Esophagus squamous epithelium (tissue), 5 donors: ENCODE measurements around the gene B3GNT7. TPM values are rescaled to one million over a fixed set of nuclear protein-coding genes. Genes with fewer than 3 reads are reported as not detected.

Experiments
- DNase-seq: peaks from one replicate; lab custom pipeline; 2025; lab: John Stamatoyannopoulos, UW
- H3K27ac ChIP-seq, 4 donors: fragments of 200-600 bp; sonication (generic); one replicate each; pipeline ENCODE4 v1.5.1; 2016 to 2019; ENCODE audit warnings: mild to moderate bottlenecking in 1 of 4
- H3K27me3 ChIP-seq, 4 donors: fragments of 200-600 bp; sonication (generic); 1 replicate in 3 of 4; 2 replicates in 1 of 4; pipeline versions ENCODE4 v1.5.1 to v1.6.0; 2017 to 2021; ENCODE audit warnings: antibody characterized with exemption in 1 of 4
- H3K36me3 ChIP-seq, 3 donors: fragments of 200-600 bp; sonication (generic); one replicate each; pipeline ENCODE4 v1.5.1; 2016 to 2019
- H3K4me1 ChIP-seq, 3 donors: fragments of 200-600 bp; sonication (generic); one replicate each; pipeline ENCODE4 v1.5.1; 2017 to 2019
- H3K4me3 ChIP-seq, 4 donors: fragments of 200-600 bp; sonication (generic); 1 replicate in 3 of 4; 2 replicates in 1 of 4; pipeline ENCODE4 v1.5.1; 2016 to 2019; ENCODE audit warnings: mild to moderate bottlenecking in 2 of 4, moderate library complexity in 1 of 4
- H3K9me3 ChIP-seq, 3 donors: fragments of 200-600 bp; sonication (generic); one replicate each; pipeline ENCODE4 v1.5.1; 2016 to 2019
- POLR2A ChIP-seq, 4 donors: fragments of 450-650 bp; IDR thresholded peaks; one replicate each; pipeline ENCODE4 v1.6.1; 2017; ENCODE audit warnings: antibody characterized with exemption in 4 of 4, mild to moderate bottlenecking in 4 of 4, moderate library complexity in 3 of 4
- WGBS, 2 donors: methylation state at CpG; one replicate each; pipeline ENCODE4 v1.1.5; 2018; 5-methylcytosine and 5-hydroxymethylcytosine counted together
- intact Hi-C: fragments of 100-400 bp; cut with DNase I; formaldehyde crosslinking; loops from one replicate; pipeline ENCODE4 v1.15.0; 2022
- total RNA-seq, 4 donors: library from RNA; depleted of rRNA; stranded (reverse); fragments of >200 nt; gene quantifications; one replicate each; pipeline ENCODE4 v1.1.0, GENCODE V29; 2016
- TF ChIP-seq, protein P1 (sequence below), 6 experiments: fragments of 450-650 bp in 4 of 6; fragments of 200-600 bp in 2 of 6; sonication (generic) in 2 of 6; IDR thresholded peaks; one replicate each; pipeline ENCODE4 v1.5.1; 2016 to 2019; ENCODE audit warnings: antibody characterized with exemption in 6 of 6, mild to moderate bottlenecking in 4 of 6, moderate library complexity in 4 of 6
- donor health status: DM: yes; HTN: yes; CAD: no.

The B3GNT7 gene
- total RNA-seq, 4 donors from 2014 or later = 2.1 to 8.1 (median 5.2) TPM

- TF ChIP-seq POLR2A (IDR thresholded peaks at IDR 0.05) = no peak
- TF ChIP-seq, protein P1, sequence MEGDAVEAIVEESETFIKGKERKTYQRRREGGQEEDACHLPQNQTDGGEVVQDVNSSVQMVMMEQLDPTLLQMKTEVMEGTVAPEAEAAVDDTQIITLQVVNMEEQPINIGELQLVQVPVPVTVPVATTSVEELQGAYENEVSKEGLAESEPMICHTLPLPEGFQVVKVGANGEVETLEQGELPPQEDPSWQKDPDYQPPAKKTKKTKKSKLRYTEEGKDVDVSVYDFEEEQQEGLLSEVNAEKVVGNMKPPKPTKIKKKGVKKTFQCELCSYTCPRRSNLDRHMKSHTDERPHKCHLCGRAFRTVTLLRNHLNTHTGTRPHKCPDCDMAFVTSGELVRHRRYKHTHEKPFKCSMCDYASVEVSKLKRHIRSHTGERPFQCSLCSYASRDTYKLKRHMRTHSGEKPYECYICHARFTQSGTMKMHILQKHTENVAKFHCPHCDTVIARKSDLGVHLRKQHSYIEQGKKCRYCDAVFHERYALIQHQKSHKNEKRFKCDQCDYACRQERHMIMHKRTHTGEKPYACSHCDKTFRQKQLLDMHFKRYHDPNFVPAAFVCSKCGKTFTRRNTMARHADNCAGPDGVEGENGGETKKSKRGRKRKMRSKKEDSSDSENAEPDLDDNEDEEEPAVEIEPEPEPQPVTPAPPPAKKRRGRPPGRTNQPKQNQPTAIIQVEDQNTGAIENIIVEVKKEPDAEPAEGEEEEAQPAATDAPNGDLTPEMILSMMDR (IDR thresholded peaks at IDR 0.05) = no peak
- Histone ChIP-seq H3K9me3 (no peaks in the 10 kb centered on the region), H3K4me3 (no peak overlapping the region), H3K4me1 (peaks cover 0 to 9% (median 3%) of the 10 kb centered on the region in 3 donors), H3K27ac (peak overlapping the region in 2 of 4 donors; percentile 42 to 69), H3K36me3 (peaks cover 0 to 8% (median 0%) of the 10 kb centered on the region in 3 donors), H3K27me3 (peaks cover 0 to 4% (median 0%) of the 10 kb centered on the region in 4 donors)
- no peak for DNase-seq
- intact Hi-C loops = no loop called here
- 72 to 80% methylated on average over 6 to 10 of the region's 12 CpGs for WGBS, 2 donors
Measured at GRCh38 chr2:231361701-231362554, 33.6 kb upstream of the B3GNT7 start.

DNA sequence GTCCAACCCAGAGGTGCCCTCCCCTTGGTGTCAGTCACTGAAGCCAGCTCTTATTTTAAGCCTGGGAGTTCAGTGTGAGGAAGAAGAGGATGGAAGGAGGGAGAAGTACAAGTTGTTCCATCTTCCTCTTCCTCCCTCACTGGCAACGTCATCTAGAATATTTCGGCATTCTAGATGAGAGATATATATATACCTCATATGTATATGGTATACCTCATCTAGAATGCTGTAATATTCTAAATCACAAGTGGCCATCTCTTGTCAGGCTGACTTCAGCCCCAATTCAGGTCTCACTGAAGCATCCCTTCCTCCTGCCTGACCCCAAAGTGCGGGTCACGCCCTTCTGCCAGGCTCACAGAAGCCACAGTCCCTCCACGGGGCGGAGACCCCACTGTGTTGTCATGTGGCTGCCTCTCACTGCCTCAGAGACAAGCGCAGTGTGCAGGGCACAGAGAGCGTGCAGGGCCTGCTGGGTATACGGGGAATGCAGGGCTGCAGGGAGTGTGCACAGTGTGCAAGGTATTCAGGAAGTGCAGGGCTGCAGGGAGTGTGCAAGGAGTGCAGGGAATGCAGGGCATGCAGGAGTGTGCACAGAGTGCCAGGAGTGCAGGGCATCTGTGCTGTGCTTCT, 32.8 kb upstream of the B3GNT7 start:
- Histone ChIP-seq H3K27ac (peak overlapping the region in 2 of 4 donors; percentile 42 to 69), H3K36me3 (peaks cover 0 to 8% (median 0%) of the 10 kb centered on the region in 3 donors), H3K27me3 (peaks cover 0 to 4% (median 0%) of the 10 kb centered on the region in 4 donors), H3K4me3 (no peak overlapping the region), H3K4me1 (peaks cover 0 to 9% (median 3%) of the 10 kb centered on the region in 3 donors), H3K9me3 (no peaks in the 10 kb centered on the region)
- TF ChIP-seq, protein P1 (IDR thresholded peaks at IDR 0.05) = no peak
- TF ChIP-seq POLR2A (IDR thresholded peaks at IDR 0.05) = no peak
- no peak for DNase-seq
- intact Hi-C loops = no loop called here
- WGBS, 2 donors = 77 to 78% methylated on average over 2 to 6 of the region's 9 CpGs

DNA sequence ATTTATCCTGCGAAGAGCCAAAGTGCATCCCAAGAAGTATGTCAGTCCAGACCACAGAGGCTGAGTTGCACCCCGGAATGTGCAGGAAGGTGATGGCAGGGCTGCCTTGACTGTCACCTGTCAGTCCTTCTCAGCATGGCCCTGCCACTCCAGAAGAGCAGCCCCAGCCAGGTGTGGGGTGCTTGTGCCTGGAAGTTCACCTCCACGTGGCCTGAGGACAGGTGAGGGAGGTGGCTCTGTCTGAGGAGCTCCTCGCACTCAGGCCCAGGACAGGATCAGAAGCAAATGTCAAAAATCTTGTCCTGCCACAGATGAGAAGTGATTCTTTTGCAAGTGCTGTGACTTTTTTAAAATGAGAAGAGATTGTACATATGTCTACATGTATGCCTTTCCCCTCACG, 31.4 kb upstream of the B3GNT7 start:
- peaks cover 0 to 4% (median 0%) of the 10 kb centered on the region in 4 donors for H3K27me3 ChIP-seq
- H3K36me3 ChIP-seq = peaks cover 0 to 8% (median 0%) of the 10 kb centered on the region in 3 donors
- TF ChIP-seq, protein P1 (IDR thresholded peaks at IDR 0.05) = no peak
- no peak for TF ChIP-seq POLR2A (IDR thresholded peaks at IDR 0.05)
- 84 to 91% methylated on average over 2 to 5 of the region's 5 CpGs for WGBS, 2 donors
- no peak for DNase-seq
- H3K9me3 ChIP-seq = no peaks in the 10 kb centered on the region
- no peak overlapping the region for H3K4me3 ChIP-seq
- intact Hi-C loops = no loop called here
- H3K27ac ChIP-seq = no peak overlapping the region
- peaks cover 0 to 9% (median 3%) of the 10 kb centered on the region in 3 donors for H3K4me1 ChIP-seq

GRCh38 chr2:231364961-231365810, 30.3 kb upstream of the B3GNT7 start:
- no peak for DNase-seq
- H3K27me3 ChIP-seq = peaks cover 0 to 4% (median 0%) of the 10 kb centered on the region in 4 donors
- intact Hi-C loops = no loop called here
- H3K36me3 ChIP-seq = peaks cover 0 to 8% (median 0%) of the 10 kb centered on the region in 3 donors
- peak overlapping the region in 1 of 4 donors; percentile 7 for H3K4me3 ChIP-seq
- H3K27ac ChIP-seq = peak overlapping the region in 2 of 4 donors; percentile 10 to 13
- WGBS, 2 donors = 37 to 47% methylated on average over 21 to 22 of the region's 22 CpGs
- H3K9me3 ChIP-seq = no peaks in the 10 kb centered on the region
- H3K4me1 ChIP-seq = peaks cover 0 to 9% (median 3%) of the 10 kb centered on the region in 3 donors
- no peak for TF ChIP-seq POLR2A (IDR thresholded peaks at IDR 0.05)
- TF ChIP-seq, protein P1 (IDR thresholded peaks at IDR 0.05) = no peak
